Mucosa of descending colon (tissue), 3 donors: ENCODE data around the gene GREM1. TPM values are rescaled to one million over a fixed set of nuclear protein-coding genes. Genes with fewer than 3 reads are reported as not detected.

ENCODE experiments used
- ATAC-seq: fragments of 200-7000 bp; cut with Tn5 transposase; one replicate; pipeline ENCODE4 v1.9.1; 2020; ENCODE audit warnings: mild to moderate bottlenecking, moderate library complexity
- DNase-seq, 3 donors: peaks; one replicate each; pipeline ENCODE4 v3.0.0-alpha.2; 2020
- H3K36me3 ChIP-seq: fragments of 200-600 bp; one replicate; pipeline ENCODE4 v1.8.0; 2021; ENCODE audit warnings: low read depth, mild to moderate bottlenecking
- H3K4me1 ChIP-seq: fragments of 200-600 bp; one replicate; pipeline ENCODE4 v1.8.0; 2021; ENCODE audit warnings: low read depth, mild to moderate bottlenecking
- H3K4me3 ChIP-seq: fragments of 200-600 bp; one replicate; pipeline ENCODE4 v1.8.0; 2021; ENCODE audit warnings: mild to moderate bottlenecking
- H3K9me3 ChIP-seq: fragments of 200-600 bp; one replicate; pipeline ENCODE4 v1.8.0; 2021; ENCODE audit warnings: mild to moderate bottlenecking
- intact Hi-C, 2 donors: fragments of 100-400 bp; cut with DNase I in 1 of 2; cut with micrococcal nuclease in 1 of 2; formaldehyde crosslinking; loops; one replicate each; pipeline versions ENCODE4 v1.11.0 to v1.11.1; 2022; cut with DNase I, micrococcal nuclease
- total RNA-seq, 3 donors: library from RNA; stranded (reverse); fragmentation: NEBNext Ultra II Directional in 2 of 3; extraction: Animal tissue kit (Norgen Biotek cat#: 25700) in 2 of 3; gene quantifications; one replicate each; pipeline versions ENCODE4 v1.2.1 to v1.2.4, GENCODE V29; 2021 to 2023
- TF ChIP-seq, protein P1 (sequence below): fragments of 200-600 bp; IDR thresholded peaks from one replicate; pipeline ENCODE4 v1.8.0; 2022; ENCODE audit warnings: antibody characterized with exemption, mild to moderate bottlenecking
- donor health status: DM: no; HTN: no; CAD: no; lungs with moderate emphysema.
- donor health status: DM: no; HTN: no; CAD: no.
- donor health status: DM: no; HTN: yes; CAD: no.

GREM1 gene
- total RNA-seq, 3 donors from 2014 or later, result 9.1 to 77.8 (median 44.8) TPM

- H3K4me1 ChIP-seq, result no peaks in the 10 kb centered on the region
These were observed 72.7 kb downstream of the GREM1 start for GRCh38 chr15:32790352-32790999.

DNA sequence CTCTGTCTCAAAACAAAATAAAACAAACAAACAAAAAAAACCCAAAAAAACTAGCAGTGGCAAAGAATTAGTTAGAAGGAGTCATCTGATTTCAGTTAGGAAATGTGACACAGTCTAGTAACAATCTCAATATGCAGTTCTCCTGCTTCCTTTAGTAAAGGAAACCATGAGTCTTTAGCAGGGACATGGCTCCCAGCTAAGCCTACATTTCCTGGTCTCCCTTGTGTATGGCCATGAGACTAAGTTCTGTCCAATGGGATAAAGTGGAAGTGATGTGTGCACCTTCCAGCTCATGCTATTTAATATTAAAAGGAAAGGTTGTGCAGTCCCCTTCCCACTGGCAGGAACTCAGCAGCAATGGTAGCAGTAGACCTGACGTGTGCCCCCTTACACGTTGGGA, 74.6 kb downstream of the GREM1 start:
- intact Hi-C loops, result no loop called here
- no peak for ATAC-seq

More at GRCh38 chr15:32790352-32790999, 72.7 kb downstream of the GREM1 start:
- DNase-seq (no peak), ATAC-seq (no peak)
- H3K4me3 ChIP-seq, result no peak overlapping the region
- H3K9me3 ChIP-seq, result no peaks in the 10 kb centered on the region
- H3K36me3 ChIP-seq, result no peaks in the 10 kb centered on the region
- intact Hi-C loops, result no loop called here
- TF ChIP-seq, protein P1, sequence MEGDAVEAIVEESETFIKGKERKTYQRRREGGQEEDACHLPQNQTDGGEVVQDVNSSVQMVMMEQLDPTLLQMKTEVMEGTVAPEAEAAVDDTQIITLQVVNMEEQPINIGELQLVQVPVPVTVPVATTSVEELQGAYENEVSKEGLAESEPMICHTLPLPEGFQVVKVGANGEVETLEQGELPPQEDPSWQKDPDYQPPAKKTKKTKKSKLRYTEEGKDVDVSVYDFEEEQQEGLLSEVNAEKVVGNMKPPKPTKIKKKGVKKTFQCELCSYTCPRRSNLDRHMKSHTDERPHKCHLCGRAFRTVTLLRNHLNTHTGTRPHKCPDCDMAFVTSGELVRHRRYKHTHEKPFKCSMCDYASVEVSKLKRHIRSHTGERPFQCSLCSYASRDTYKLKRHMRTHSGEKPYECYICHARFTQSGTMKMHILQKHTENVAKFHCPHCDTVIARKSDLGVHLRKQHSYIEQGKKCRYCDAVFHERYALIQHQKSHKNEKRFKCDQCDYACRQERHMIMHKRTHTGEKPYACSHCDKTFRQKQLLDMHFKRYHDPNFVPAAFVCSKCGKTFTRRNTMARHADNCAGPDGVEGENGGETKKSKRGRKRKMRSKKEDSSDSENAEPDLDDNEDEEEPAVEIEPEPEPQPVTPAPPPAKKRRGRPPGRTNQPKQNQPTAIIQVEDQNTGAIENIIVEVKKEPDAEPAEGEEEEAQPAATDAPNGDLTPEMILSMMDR, result no peak

More for the DNA sequence above, 74.6 kb downstream of the GREM1 start:
- no peaks in the 10 kb centered on the region for H3K4me1 ChIP-seq
- peaks cover 5% of the 10 kb centered on the region for H3K36me3 ChIP-seq
- TF ChIP-seq, protein P1, result no peak
- H3K9me3 ChIP-seq, result no peaks in the 10 kb centered on the region
- DNase-seq, result no peak
- H3K4me3 ChIP-seq, result no peak overlapping the region

Other genes with a start within 250 kb of the GREM1 start
- 10 to 100 TPM in 1 of 3 donors, 1 to 10 TPM in 2; 3.7 to 10.5 (median 8.8) TPM for gene GOLGA8N, start 124.5 kb upstream of the GREM1 start, total RNA-seq
- gene ARHGAP11A, start 102.5 kb upstream of the GREM1 start, total RNA-seq, result 10 to 100 TPM in 1 of 3 donors, 1 to 10 TPM in 2; 5.6 to 23.8 (median 7.7) TPM
- gene SCG5, start 76.3 kb upstream of the GREM1 start, total RNA-seq, result 1 to 10 TPM; 4.2 to 7.0 (median 5.7) TPM